Astrocyte (in vitro differentiated cells and primary cell): ENCODE results near the gene SPIRE2.

Experiments used
- CTCF ChIP-seq: IDR thresholded peaks from 2 replicates; pipeline ENCODE4 v1.5.1; 2011; ENCODE audit warnings: low read depth, mild to moderate bottlenecking, inconsistent platforms, low read length, moderate library complexity; ENCODE audit not compliant: insufficient read depth
- EZH2 ChIP-seq: IDR thresholded peaks from 2 replicates; pipeline ENCODE4 v1.6.1; 2012; ENCODE audit warnings: mild to moderate bottlenecking, low read length, inconsistent platforms; ENCODE audit not compliant: insufficient read depth

- TF ChIP-seq EZH2 (no peak), CTCF (no peak)
These were observed 53.1 kb downstream of the SPIRE2 start for GRCh38 chr16:89881368-89881730.
